GM13977 (cell line): ENCODE measurements around the gene BUD31.
"Not testable (repeated sequence)": the region's sequence is repeated elsewhere in the genome, so short reads cannot be mapped to it uniquely, and the experiment has no call there.

ENCODE experiments used
- DNase-seq: peaks from one replicate; pipeline ENCODE4 v3.0.0; 2012; ENCODE audit warnings: low spot score
- CTCF ChIP-seq: IDR thresholded peaks from 2 replicates; pipeline ENCODE4 v1.5.1; 2012; ENCODE audit warnings: mild to moderate bottlenecking, control low read depth; ENCODE audit not compliant: insufficient read depth; ENCODE audit errors: extremely low read depth, missing control alignments
- in situ Hi-C: fragments of 300-500 bp; cut with MboI; formaldehyde crosslinking; loops from one replicate; pipeline ENCODE4 v1.12.0; 2022; ENCODE audit warnings: low sequenced_read_pairs, low pct_unique_long_range_greater_than_20kb, mixed read lengths, inconsistent platforms; ENCODE audit not compliant: unreplicated experiment

Gene BUD31

GRCh38 chr7:99409192-99409572 lies 413 bp downstream of the BUD31 start:
- in situ Hi-C loops = no loop called here
- no peak for DNase-seq
- no peak for TF ChIP-seq CTCF

GRCh38 chr7:99409806-99410205 lies 1.0 kb downstream of the BUD31 start:
- in situ Hi-C loops = no loop called here
- no peak for TF ChIP-seq CTCF
- DNase-seq = no peak

- in situ Hi-C loops = no loop called here
- no peak for TF ChIP-seq CTCF
- DNase-seq = no peak
These were observed 1.9 kb downstream of the BUD31 start for GRCh38 chr7:99410635-99411034.

- DNase-seq, in situ Hi-C loops: not testable (repeated sequence)
- TF ChIP-seq CTCF = peak; percentile 46
These were observed 6.9 kb downstream of the BUD31 start for GRCh38 chr7:99415513-99416127.

GRCh38 chr7:99418260-99418659 lies 9.5 kb downstream of the BUD31 start:
- DNase-seq = no peak
- TF ChIP-seq CTCF = no peak
- in situ Hi-C loops = no loop called here

GRCh38 chr7:99419323-99420021 lies 10.7 kb downstream of the BUD31 start:
- DNase-seq = no peak
- no peak for TF ChIP-seq CTCF
- in situ Hi-C loops = no loop called here

GRCh38 chr7:99420213-99420612 lies 11.4 kb downstream of the BUD31 start:
- no peak for DNase-seq
- no peak for TF ChIP-seq CTCF
- in situ Hi-C loops = no loop called here
